WTC11 (cell line): ENCODE data around the gene NUAK1. TPM values are rescaled to one million over a fixed set of nuclear protein-coding genes. Genes with fewer than 3 reads are reported as not detected.

Experiments used
- ATAC-seq: fragments of 200-7000 bp; cut with Tn5 transposase; 2 replicates; pipeline ENCODE4 v1.10.0; 2021; ENCODE audit warnings: mild to moderate bottlenecking, moderate library complexity
- CTCF ChIA-PET: fragments of 300-600 bp; sonication (Branson Sonifier 250); formaldehyde crosslinking; loops from one replicate; lab custom pipeline; 2021; ENCODE audit warnings: antibody characterized with exemption; lab: Charles Lee
- POLR2A ChIA-PET: fragments of 350-600 bp; sonication (Branson Sonifier 250); formaldehyde crosslinking; loops from one replicate; lab custom pipeline; 2021; ENCODE audit warnings: antibody characterized with exemption; lab: Charles Lee
- DNase-seq: peaks from one replicate; pipeline ENCODE4 v3.0.0; 2021; ENCODE audit warnings: low spot score
- H3K27ac Mint-ChIP-seq: 2 replicates; pipeline ENCODE4 v1.8.0; 2021; ENCODE audit warnings: mixed read lengths
- H3K27me3 Mint-ChIP-seq: 2 replicates; pipeline ENCODE4 v1.8.0; 2021; ENCODE audit warnings: low read depth, mild to moderate bottlenecking, moderate library complexity, mixed read lengths
- H3K36me3 Mint-ChIP-seq: 2 replicates; pipeline ENCODE4 v1.8.0; 2021; ENCODE audit warnings: mixed read lengths
- H3K4me1 Mint-ChIP-seq: 2 replicates; pipeline ENCODE4 v1.8.0; 2022; ENCODE audit warnings: mixed read lengths
- H3K4me3 Mint-ChIP-seq: 2 replicates; pipeline ENCODE4 v1.8.0; 2021; ENCODE audit warnings: mild to moderate bottlenecking, moderate library complexity, mixed read lengths
- H3K9me3 Mint-ChIP-seq: 2 replicates; pipeline ENCODE4 v1.8.0; 2021; ENCODE audit warnings: mixed read lengths
- CBFB ChIP-seq: sonication (generic); formaldehyde crosslinking; IDR thresholded peaks from 2 replicates; pipeline ENCODE4 v1.8.1; 2022; ENCODE audit warnings: mild to moderate bottlenecking, low read depth, missing genetic modification reagents
- ESRRA ChIP-seq: sonication (generic); formaldehyde crosslinking; IDR thresholded peaks from 2 replicates; pipeline ENCODE4 v1.8.1; 2022; ENCODE audit warnings: mild to moderate bottlenecking, missing genetic modification reagents, borderline replicate concordance
- FOXJ3 ChIP-seq: sonication (generic); formaldehyde crosslinking; IDR thresholded peaks from 2 replicates; pipeline ENCODE4 v1.9.0; 2021; ENCODE audit warnings: missing genetic modification reagents, mild to moderate bottlenecking, borderline replicate concordance
- IRF1 ChIP-seq: sonication (generic); formaldehyde crosslinking; IDR thresholded peaks from 2 replicates; pipeline ENCODE4 v1.8.0; 2023; ENCODE audit warnings: missing genetic modification reagents
- KAT7 ChIP-seq: sonication (generic); formaldehyde crosslinking; IDR thresholded peaks from 2 replicates; pipeline ENCODE4 v1.8.1; 2023; ENCODE audit warnings: missing genetic modification reagents, mild to moderate bottlenecking, borderline replicate concordance
- MAX ChIP-seq: sonication (generic); formaldehyde crosslinking; IDR thresholded peaks from 2 replicates; pipeline ENCODE4 v1.8.0; 2022; ENCODE audit warnings: mild to moderate bottlenecking, missing genetic modification reagents
- NFYB ChIP-seq: sonication (generic); formaldehyde crosslinking; conservative IDR thresholded peaks from 2 replicates; pipeline ENCODE4 v1.8.0; 2022; ENCODE audit warnings: low read depth, missing genetic modification reagents
- NR2C2 ChIP-seq: sonication (generic); formaldehyde crosslinking; IDR thresholded peaks from 2 replicates; pipeline ENCODE4 v1.8.0; 2022; ENCODE audit warnings: mild to moderate bottlenecking, missing genetic modification reagents
- PREB ChIP-seq: sonication (generic); formaldehyde crosslinking; IDR thresholded peaks from 2 replicates; pipeline ENCODE4 v1.8.1; 2022; ENCODE audit warnings: mild to moderate bottlenecking, missing genetic modification reagents, moderate library complexity, borderline replicate concordance
- RELA ChIP-seq: sonication (generic); formaldehyde crosslinking; IDR thresholded peaks from 2 replicates; pipeline ENCODE4 v1.8.1; 2022; ENCODE audit warnings: missing genetic modification reagents, mild to moderate bottlenecking, borderline replicate concordance
- SMAD4 ChIP-seq: sonication (generic); formaldehyde crosslinking; IDR thresholded peaks from 2 replicates; pipeline ENCODE4 v1.8.0; 2022; ENCODE audit warnings: mild to moderate bottlenecking, missing genetic modification reagents
- STAT6 ChIP-seq: sonication (generic); formaldehyde crosslinking; conservative IDR thresholded peaks from 2 replicates; pipeline ENCODE4 v1.8.1; 2023; ENCODE audit warnings: mild to moderate bottlenecking, low read depth, missing genetic modification reagents, moderate library complexity
- TCF7 ChIP-seq: sonication (generic); formaldehyde crosslinking; IDR thresholded peaks from 2 replicates; pipeline ENCODE4 v1.8.0; 2022; ENCODE audit warnings: mild to moderate bottlenecking, low read depth, missing genetic modification reagents, moderate library complexity
- TEAD1 ChIP-seq: sonication (generic); formaldehyde crosslinking; IDR thresholded peaks from 2 replicates; pipeline ENCODE4 v1.8.0; 2022; ENCODE audit warnings: mild to moderate bottlenecking, missing genetic modification reagents
- TEAD4 ChIP-seq: sonication (generic); formaldehyde crosslinking; IDR thresholded peaks from 2 replicates; pipeline ENCODE4 v1.8.0; 2022; ENCODE audit warnings: mild to moderate bottlenecking, missing genetic modification reagents
- TP53 ChIP-seq: sonication (generic); formaldehyde crosslinking; IDR thresholded peaks from 2 replicates; pipeline ENCODE4 v1.8.1; 2023; ENCODE audit warnings: mild to moderate bottlenecking, missing genetic modification reagents
- ZMAT4 ChIP-seq: fragments of 250-450 bp; sonication (Bioruptor Pico); IDR thresholded peaks from 2 replicates; pipeline ENCODE4 v1.9.0; 2021; ENCODE audit warnings: mild to moderate bottlenecking
- ZNF138 ChIP-seq: sonication (generic); formaldehyde crosslinking; conservative IDR thresholded peaks from 2 replicates; pipeline ENCODE4 v1.8.1; 2022; ENCODE audit warnings: mild to moderate bottlenecking, moderate library complexity, missing genetic modification reagents
- ZNF219 ChIP-seq: sonication (generic); formaldehyde crosslinking; IDR thresholded peaks from 2 replicates; pipeline ENCODE4 v1.8.0; 2023; ENCODE audit warnings: missing genetic modification reagents, mild to moderate bottlenecking, borderline replicate concordance
- ZNF423 ChIP-seq: fragments of 250-450 bp; sonication (Bioruptor Pico); IDR thresholded peaks from 2 replicates; pipeline ENCODE4 v2.1.2; 2022; ENCODE audit warnings: mild to moderate bottlenecking, moderate library complexity
- total RNA-seq: library from RNA; stranded (reverse); gene quantifications from 3 replicates; pipeline ENCODE4 v1.2.3, GENCODE V29; 2021
- TF ChIP-seq, protein P1 (sequence below): sonication (generic); formaldehyde crosslinking; IDR thresholded peaks from 2 replicates; pipeline ENCODE4 v1.8.1; 2023; ENCODE audit warnings: mild to moderate bottlenecking, missing genetic modification reagents, moderate library complexity
- TF ChIP-seq, protein P2 (sequence below): sonication (generic); formaldehyde crosslinking; IDR thresholded peaks from 2 replicates; pipeline ENCODE4 v1.8.1; 2022; ENCODE audit warnings: low read depth, missing genetic modification reagents, borderline replicate concordance
- TF ChIP-seq, protein P3 (sequence below): sonication (generic); formaldehyde crosslinking; IDR thresholded peaks from 2 replicates; pipeline ENCODE4 v1.8.1; 2022; ENCODE audit warnings: mild to moderate bottlenecking, moderate library complexity, missing genetic modification reagents

NUAK1 gene
- total RNA-seq, 1 experiment from 2014 or later: 15.9 TPM

GRCh38 chr12:106022568-106023012 is 116.2 kb downstream of the NUAK1 start (continued):
- TF ChIP-seq, protein P1, sequence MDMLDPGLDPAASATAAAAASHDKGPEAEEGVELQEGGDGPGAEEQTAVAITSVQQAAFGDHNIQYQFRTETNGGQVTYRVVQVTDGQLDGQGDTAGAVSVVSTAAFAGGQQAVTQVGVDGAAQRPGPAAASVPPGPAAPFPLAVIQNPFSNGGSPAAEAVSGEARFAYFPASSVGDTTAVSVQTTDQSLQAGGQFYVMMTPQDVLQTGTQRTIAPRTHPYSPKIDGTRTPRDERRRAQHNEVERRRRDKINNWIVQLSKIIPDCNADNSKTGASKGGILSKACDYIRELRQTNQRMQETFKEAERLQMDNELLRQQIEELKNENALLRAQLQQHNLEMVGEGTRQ (CRISPR knock-in tag): no peak
- TF ChIP-seq, protein P2, sequence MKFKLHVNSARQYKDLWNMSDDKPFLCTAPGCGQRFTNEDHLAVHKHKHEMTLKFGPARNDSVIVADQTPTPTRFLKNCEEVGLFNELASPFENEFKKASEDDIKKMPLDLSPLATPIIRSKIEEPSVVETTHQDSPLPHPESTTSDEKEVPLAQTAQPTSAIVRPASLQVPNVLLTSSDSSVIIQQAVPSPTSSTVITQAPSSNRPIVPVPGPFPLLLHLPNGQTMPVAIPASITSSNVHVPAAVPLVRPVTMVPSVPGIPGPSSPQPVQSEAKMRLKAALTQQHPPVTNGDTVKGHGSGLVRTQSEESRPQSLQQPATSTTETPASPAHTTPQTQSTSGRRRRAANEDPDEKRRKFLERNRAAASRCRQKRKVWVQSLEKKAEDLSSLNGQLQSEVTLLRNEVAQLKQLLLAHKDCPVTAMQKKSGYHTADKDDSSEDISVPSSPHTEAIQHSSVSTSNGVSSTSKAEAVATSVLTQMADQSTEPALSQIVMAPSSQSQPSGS (CRISPR knock-in tag): no peak
- no peak for TF ChIP-seq IRF1 (CRISPR knock-in tag)
- TF ChIP-seq ZNF219 (CRISPR knock-in tag): no peak
- TF ChIP-seq TEAD1 (CRISPR knock-in tag): no peak
- TF ChIP-seq SMAD4 (CRISPR knock-in tag): no peak
- no peak for TF ChIP-seq ZMAT4 (CRISPR knock-in tag)

GRCh38 chr12:106021516-106021915 is 117.2 kb downstream of the NUAK1 start:
- no peak overlapping the region for H3K4me3 Mint-ChIP-seq
- TF ChIP-seq ZNF423: no peak
- no peak for TF ChIP-seq SMAD4 (CRISPR knock-in tag)
- TF ChIP-seq ZNF138: no peak
- no peak for TF ChIP-seq CBFB (CRISPR knock-in tag)
- no peak for TF ChIP-seq MAX (CRISPR knock-in tag)
- TF ChIP-seq KAT7: no peak
- no peak for TF ChIP-seq NFYB (CRISPR knock-in tag)
- TF ChIP-seq RELA (CRISPR knock-in tag): no peak
- no peak for TF ChIP-seq STAT6
- no peak for TF ChIP-seq TP53
- TF ChIP-seq, all 79 proteins: peak for 0
- DNase-seq (no peak), ATAC-seq (no peak)
- Mint-ChIP-seq H3K27me3 (peaks cover 6% of the 10 kb centered on the region), H3K27ac (no peak overlapping the region), H3K9me3 (peaks cover 45% of the 10 kb centered on the region), H3K4me1 (peaks cover under 1% of the 10 kb centered on the region; the same call in 1 of the 2 replicates), H3K36me3 (peaks cover 33% of the 10 kb centered on the region)
- ChIA-PET CTCF (no interaction called here), POLR2A (no interaction called here)

GRCh38 chr12:106020736-106021135 is 118.0 kb downstream of the NUAK1 start:
- ChIA-PET CTCF (no interaction called here), POLR2A (no interaction called here)
- TF ChIP-seq FOXJ3 (CRISPR knock-in tag) (no peak), ZNF219 (CRISPR knock-in tag) (no peak), STAT6 (no peak), TEAD4 (CRISPR knock-in tag) (no peak), ESRRA (CRISPR knock-in tag) (no peak), PREB (CRISPR knock-in tag) (no peak), RELA (CRISPR knock-in tag) (no peak), TCF7 (CRISPR knock-in tag) (no peak), NR2C2 (no peak)
- TF ChIP-seq, protein P3, sequence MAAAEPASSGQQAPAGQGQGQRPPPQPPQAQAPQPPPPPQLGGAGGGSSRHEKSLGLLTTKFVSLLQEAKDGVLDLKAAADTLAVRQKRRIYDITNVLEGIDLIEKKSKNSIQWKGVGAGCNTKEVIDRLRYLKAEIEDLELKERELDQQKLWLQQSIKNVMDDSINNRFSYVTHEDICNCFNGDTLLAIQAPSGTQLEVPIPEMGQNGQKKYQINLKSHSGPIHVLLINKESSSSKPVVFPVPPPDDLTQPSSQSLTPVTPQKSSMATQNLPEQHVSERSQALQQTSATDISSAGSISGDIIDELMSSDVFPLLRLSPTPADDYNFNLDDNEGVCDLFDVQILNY (CRISPR knock-in tag): no peak

More at GRCh38 chr12:106020736-106021135, 118.0 kb downstream of the NUAK1 start:
- Mint-ChIP-seq H3K27me3 (peaks cover 6% of the 10 kb centered on the region), H3K27ac (no peak overlapping the region), H3K36me3 (peaks cover 36% of the 10 kb centered on the region), H3K4me3 (no peak overlapping the region), H3K9me3 (peaks cover 53% of the 10 kb centered on the region), H3K4me1 (peaks cover 3% of the 10 kb centered on the region)
- ATAC-seq (no peak), DNase-seq (no peak)
